NCI-H2171 treated with DMSO at 0.1 percent for 48 hours (cell line): ENCODE data around the gene PARD3.
A peak's percentile ranks its signal among the peaks of the same experiment; 100 is the strongest.

Source experiments
- DNase-seq: peaks from one replicate; lab custom pipeline; 2025; lab: John Stamatoyannopoulos, UW

The PARD3 gene

DNA sequence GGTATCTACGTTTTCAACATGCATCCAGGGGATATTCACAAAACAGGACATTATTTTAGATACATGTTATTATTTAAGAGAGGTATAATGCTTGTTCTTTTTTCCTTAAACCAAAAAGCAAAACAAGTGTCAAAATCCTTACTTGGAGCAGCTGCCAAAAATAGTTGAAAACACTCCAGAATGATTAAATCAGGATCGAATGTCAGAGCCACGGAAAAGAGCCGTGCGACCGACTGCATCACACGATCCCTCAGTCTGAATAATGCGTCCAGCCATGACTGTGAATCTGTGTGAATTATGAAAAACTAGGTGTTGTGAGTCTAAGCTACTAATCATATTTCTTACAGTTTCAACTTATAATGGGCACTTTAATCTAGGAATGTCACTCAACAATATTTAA is 126.0 kb downstream of the PARD3 start:
- DNase-seq = peak; percentile 57

DNA sequence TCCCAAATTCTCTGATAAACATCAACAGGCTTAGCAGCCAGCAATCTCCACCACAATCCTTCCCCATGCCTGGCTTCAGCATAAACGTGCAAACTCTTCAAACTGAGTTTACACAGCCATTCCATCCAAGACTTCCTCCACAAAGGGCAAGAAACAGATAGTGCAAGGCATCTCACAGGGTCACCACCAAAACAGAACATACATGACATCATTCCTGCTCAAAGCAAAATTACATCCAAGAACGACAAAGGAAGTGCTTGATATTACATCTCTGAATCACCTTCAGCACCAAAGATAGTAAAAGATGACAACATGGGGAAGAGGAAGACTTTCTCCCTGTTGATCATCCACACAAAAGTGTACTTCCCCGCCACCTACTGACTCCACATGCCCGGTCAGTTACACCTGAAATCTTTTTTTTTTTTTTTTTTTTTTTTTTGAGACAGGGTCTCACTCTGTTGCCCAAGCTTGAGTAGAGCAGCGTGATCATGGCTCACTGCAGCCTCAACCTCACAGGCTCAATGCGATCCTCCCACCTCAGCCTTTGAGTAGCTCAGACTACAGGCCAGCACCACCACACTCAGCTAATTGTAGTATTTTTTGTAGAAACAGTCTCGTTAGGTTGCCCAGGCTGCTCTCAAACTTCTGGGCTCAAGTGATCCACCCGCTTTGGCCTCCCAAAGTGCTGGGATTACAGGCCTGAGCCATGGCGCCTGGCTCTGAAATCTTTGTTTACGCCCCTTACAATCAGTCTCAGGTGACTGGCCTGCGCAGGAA is 127.5 kb downstream of the PARD3 start:
- DNase-seq = no peak

DNA sequence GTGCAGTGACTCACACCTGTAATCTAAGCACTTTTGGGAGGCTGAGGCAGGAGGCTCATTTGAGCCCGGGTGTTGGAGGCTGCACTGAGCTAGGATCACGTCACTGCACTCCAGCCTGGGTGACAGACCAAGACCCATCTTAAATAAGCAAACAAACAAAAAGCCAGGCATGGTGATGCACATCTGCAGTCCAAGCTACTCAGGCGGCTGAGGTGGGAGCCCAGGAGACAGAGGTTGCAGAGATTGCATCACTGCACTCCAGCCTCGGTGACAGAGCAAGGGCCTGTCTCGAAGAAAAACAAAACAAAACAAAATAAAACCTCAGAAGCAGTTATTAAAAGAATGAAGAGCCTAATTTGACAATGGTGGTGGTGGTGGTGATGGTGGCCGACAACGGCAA is 132.5 kb downstream of the PARD3 start:
- no peak for DNase-seq

DNA sequence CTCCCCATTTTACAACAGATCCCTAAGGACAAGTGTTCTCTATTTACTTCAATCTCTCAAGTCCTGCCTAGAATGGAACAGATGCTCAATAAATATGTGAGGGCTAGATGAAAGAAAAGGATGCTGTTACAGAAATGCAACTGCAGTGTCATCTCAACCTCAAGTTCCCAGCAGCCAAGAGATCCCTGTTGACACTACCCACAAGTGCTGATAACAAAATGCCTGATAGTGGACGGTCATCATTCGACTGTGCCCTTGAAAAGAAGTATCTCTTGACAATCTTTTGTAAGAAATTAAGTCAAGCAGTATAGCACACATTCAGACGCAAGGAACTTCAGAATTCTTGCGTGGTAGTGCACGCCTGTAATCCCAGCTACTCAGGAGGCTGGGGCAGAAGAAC is 133.2 kb downstream of the PARD3 start:
- peak; percentile 55 for DNase-seq

DNA sequence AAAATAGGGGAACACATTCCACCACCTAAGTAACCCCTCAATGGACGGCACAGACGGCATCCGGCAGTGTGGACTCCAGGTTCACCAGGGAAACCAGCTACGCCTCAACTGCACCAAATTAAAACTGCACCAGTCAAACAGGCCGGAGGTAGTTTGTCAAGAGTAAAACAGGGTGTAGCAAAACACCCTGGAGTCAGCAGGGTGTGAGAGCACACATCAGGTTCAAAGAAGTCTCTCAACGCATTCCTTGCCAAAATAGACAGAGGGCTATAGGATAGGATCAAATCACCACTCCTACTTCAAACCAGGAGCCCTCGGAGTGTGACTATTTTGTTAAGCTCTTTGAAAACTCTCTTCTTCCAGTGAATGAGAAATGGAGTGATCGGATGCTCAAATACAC is 135.9 kb downstream of the PARD3 start:
- DNase-seq = no peak

DNA sequence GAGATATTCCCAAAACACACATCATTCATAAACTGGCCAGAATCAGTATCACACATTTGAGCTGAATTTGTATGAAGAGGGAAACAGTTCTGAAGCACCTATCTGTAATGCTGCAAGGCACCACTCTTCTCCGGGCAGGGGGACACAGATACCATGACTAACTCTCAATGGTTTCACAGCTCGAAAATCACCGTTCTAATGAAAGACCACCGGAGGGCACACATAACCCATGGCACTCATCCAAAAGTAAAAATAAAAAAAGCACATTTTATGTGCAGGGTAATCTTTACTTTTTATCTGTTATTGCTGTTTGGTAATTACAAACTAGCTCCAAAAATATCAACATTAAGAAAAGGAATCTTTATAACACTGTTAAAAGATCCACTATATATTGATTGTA is 137.5 kb downstream of the PARD3 start:
- DNase-seq = peak; percentile 19

DNA sequence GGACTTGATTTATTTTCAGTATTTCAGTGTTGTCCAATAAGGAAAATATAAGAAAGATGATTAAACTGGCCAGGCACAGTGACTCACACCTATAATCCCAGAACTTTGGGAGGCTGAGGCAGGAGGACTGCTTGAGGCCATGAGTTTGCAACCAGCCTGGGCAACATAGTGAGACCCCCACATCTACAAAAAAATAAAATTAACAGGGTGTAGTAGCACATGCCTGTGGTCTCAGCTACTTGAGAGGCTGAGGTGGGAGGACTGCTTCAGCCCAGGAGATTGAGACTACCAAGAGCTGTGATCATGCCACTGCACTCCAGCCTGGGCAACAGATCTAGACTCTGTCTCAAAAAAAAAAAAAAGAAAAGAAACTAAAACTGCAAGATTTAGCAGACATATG is 138.0 kb downstream of the PARD3 start:
- no peak for DNase-seq

DNA sequence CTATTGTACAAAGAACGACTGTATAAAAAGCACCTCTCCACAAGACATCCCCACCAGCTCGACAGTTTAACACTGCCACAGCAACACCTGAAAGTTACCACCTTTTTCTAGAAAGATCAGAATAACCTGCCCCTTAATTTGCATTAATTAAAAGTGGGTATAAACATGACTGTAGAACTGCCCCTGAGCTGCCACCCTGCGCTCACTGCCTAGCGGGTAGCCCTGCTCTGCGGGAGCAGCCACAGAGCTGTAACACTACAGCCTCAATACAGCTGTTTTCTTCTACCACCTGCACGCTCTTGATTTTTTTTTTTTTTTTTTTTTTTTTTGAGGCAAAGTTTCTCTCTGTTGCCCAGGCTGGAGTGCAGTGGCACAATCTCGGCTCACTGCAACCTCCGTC is 140.9 kb downstream of the PARD3 start:
- peak; percentile 40 for DNase-seq

DNA sequence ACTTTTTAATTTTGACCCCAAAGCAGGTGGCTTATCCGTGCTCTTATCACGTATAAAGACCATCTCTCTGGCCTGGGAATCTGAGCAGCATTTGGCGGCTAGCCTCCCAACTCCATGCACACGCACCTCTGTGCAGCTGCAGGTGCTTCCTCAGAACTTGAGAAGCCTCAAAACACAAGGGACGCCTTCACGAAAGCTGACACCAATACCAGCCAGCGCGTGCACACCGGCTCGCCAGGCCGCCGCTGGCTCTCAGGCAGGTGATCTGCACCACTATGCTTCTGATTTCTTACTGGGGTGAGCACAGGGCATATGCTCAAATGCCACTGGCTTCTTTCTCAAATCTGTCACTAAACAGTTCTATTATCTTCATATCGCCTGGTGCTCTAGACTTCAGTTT is 145.0 kb downstream of the PARD3 start:
- DNase-seq = peak; percentile 89

DNA sequence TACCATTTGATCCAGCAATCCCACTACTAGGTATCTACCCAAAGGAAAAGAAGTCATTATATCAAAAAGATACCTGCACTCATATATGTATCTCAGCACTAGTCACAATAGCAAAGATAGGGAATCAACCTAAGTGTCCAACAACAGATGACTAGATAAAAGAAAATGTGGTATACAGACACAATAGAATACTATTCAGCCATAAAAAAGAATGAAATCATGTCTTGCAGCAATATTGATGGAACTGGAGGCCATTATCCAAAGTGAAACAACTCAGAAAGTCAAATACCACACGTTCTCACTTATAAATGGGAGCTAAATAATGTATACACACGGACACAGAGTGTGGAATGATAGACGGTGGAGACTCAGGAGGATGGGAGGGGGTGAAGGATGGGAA is 146.0 kb downstream of the PARD3 start:
- no peak for DNase-seq

DNA sequence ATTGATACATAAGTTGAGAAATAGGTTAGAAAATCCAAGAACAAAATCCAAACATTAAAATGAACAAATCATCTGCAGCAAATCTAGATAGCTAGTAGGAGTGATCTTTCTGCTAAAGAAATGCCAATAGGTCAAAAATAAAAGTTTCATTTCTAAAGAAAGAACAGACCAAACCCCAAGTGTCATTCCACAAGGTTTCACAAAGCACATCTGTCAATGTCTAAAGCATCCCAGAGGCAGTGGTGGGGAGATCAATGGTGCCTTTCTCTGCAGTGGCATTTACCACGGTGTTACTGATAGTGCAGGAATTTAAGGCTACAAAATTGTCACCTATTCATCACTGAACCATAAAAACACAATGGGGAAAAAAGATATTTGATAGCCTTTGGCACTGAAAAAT is 147.9 kb downstream of the PARD3 start:
- DNase-seq = no peak

DNA sequence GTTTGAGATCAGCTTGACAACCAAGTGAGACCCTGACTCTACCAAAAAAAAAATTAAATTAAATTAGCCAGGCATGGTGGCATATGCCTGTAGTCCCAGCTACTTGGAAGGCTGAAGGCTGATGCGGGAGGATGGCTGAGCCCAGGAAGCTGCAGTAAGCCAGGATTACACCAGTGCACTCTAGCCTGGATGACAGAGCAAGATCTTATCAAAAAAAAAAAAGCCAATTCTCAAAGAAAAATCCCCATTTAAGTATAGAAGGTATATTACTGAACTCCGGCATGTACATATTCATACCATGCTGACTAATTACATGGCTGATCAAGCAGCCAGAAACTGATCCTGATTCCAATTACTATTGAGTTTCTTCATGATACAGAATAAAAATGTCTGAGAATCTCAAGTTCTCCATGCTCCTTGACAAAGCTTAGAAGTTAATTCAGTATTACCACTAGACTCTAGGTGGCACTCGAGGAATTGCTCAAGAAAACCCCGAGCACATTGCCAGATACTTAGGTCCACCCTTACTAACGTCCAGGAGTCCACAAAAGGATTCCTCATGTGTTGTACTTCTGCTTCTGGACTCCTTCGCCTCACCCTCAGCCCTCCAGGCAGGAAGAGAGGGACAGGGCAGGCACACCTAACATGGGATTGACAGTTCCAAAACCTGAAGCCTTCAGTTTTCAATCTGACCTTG is 148.9 kb downstream of the PARD3 start:
- peak; percentile 39 for DNase-seq

DNA sequence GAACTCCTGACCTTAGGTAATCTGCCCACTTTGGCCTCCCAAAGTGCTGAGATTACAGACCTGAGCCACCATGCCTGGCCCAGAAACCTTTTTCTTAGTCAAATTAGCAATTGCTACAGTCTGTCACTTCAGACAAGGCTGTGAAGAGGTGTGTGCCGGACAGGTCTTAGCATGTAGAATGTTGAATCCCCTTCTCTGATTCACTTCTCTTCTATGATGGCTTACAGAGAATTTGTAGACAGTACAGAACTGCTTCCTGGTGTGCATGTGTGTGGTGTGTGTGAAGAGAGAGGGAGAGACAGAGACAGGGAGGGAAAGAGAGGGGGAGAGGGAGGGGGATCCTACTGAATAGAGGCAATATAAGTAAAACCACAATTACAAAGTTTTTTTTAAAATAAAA is 150.4 kb downstream of the PARD3 start:
- DNase-seq = no peak

DNA sequence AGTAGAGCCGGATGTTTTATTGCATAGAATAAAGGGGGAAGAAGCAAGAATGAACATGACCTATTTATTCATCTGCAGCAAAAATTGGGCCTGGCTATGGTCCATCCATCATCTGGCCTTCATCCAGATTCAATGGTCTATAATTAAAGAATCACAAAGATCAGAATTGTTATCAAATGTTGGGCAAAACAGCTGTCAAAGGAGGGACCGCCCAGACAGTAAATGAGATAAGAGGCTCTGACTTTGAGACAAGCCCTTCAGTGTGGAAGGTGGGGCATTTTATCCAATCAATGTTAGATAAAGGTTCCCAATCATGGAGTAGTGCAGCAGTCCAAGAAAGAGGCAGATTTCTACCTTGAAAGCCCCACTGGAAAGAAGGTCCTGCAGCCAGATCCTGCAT is 153.5 kb downstream of the PARD3 start:
- DNase-seq = no peak

DNA sequence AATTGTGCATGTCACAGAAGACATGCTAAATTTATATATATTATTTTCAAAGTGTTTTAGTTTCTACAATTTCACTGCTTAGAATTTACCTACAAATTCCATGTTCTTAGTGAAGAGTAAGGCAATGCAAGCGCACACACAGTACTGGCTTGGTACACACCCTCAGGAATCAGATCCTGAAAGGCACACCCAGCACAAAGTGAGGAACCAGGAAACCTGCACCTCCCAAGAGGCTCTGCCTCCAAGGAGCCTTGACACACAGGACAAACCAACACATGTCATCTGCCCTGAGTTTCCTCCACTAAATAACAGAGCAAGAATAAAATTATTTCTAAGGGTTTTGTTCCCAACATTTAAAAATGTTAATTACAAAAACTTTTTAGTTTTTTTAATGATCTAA is 156.2 kb downstream of the PARD3 start:
- peak; percentile 34 for DNase-seq

DNA sequence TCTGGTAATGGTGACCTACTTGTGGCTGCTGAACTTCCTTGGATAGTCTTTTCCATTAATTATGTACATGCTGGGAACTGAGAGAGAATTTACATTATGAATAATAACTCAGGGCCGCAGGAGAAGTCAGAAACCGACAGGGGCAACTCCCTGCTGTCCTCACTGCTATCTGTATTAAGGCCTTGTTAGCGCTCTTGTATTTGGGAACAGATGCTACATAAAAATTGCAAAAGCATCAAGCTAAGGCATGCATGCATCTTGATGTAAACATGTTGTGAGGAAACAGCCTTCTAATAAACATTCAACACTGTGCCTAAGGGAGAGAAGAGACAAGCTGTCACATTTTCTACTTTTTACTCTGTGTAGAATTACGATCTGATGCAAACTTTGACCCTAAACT is 158.4 kb downstream of the PARD3 start:
- peak; percentile 41 for DNase-seq

DNA sequence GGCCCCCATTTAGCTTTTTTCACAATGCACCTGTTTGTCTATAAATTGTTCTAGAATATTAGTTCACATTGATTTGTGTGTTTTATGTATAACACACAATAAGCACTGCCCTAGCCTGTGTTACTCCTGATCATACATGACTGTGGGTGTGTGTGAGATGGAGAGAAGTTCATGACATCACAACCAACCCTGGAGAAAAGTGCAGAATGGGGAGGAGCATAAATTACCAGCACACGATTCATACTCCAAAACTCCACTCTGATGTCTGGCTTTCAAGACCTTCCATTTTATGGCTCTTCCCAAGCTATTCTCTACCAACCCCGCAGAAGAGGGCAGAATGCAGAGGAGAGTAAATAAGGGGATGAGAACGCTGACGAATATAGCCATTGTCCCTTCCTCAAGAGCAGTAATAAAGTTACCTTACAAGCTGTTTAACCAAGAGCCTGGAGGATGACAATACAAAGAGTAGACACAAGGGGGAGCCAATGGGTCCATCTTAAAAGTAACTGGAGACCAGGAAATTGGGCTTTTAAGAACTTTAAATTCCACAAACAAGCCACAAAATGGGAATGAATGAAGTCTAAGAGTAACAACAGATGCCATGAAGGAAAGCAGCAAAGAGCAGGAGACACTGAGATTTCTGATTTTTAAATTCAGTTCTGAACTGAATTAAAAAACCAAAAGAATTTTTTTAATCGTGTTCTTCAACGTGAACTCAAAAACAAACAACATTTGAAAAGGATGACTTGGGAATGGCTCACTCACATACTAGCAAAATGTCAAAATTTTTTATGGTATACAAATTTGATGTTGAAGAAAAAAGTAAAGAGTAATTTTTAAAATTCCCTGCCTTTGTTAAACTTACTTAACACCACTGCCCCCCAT is 159.6 kb downstream of the PARD3 start:
- DNase-seq = peak; percentile 51

DNA sequence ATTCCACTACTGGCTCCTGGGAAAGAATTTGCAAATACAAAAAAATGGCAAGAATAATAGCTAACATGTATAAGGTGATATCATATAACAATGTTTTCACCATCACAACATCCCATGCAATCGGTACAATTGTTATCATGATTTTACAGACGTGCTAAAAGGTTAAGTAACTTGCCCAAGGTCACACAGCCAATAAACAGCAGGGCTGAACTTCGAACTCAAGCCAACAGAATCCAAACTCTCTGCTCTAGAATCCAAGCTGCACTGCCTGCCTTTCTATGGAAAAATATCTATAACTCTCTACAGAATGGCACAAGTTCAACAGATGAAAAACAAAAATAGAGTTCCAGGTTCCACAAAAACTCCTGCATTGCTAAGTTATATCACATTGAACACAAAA is 160.9 kb downstream of the PARD3 start:
- DNase-seq = no peak

DNA sequence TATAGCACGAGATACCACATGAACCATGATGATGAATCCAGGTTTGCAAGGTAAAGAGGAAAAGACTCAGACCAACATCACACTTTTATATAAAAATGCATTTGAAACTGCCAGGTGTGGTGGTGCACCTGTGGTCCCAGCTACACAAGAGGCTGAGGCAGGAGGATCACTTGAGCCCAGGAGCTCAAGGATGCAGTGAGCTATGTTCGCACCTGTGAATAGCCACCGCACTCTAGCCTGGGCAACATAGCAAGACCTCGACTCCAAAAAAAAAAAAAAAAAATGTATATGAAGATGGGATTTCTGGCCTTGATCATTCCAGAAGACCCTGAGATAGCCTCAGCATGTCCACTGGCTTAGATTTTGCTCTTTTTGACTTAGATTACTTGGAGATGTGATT is 161.6 kb downstream of the PARD3 start:
- DNase-seq = no peak

DNA sequence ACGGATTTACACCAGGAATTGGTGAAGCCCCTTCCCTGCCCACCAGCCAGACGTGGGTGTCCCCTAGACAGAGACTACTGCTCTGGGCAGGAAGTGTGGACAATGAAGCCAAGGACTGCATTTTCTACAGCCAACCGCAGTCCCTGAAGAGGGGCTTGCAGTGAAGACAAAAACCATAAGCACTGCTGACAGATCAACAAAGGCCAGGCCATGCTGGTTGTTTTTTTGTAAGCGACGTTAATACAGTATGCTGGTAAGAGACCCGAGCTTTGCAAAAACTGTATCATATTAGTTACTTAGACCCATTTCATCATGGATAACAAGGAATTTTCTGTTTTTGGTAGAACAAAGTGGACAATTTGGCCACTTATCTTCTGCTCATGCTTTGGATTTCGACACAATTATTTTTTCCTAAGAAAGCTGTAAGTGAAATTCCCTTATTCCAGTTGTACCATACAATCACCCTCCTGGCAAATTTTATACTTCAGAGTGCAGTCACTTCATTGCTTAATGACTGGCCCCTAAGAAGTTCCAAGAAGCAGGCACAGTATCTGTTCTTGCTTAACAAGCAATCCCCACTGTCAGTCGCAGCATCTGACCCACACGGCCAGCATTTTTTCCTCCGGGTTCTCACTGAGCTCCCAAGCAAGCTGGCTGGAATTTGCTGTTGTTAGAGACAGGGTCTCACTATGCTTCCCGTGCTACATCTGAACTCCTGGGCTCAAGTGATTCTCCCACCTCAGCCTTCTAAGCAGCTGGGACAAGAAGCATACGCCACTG is 163.5 kb downstream of the PARD3 start:
- no peak for DNase-seq

DNA sequence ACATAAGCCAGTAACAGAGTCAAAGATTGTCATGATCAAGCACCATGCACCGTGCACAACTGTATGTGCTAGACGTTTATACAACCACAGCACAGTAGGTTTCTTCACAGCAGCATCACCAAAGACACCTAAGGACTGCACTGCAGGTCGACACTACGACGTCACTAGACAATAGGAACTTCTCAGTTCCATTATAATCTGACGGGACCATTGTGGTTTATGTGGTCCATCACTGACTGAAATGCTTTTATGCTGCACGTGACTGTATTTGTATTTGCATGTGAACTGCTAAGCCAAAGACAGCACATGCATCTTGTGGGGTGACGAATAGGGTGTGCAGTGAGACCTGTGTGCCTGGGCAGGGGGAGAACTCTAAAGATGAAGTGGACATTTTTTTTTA is 164.9 kb downstream of the PARD3 start:
- no peak for DNase-seq

DNA sequence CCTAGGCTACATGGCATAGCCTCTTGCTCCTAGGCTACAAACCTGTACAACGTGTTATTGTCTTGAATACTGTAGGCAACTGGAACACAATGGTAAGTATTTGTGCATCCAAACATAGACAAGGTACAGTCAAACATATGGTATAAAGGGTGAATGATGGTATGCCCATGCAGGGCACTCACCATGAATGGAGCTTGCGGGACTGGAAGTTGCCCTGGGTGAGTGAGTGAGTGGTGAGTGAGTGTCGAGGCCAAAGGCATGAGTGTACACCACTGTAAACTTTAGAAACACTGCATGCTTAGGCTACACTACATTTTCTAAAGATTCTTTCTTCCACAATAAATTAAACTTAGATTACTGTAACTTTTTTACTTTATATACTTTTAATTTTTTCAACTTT is 165.7 kb downstream of the PARD3 start:
- no peak for DNase-seq
